H1 (cell line): ENCODE measurements around the gene SERAC1. TPM values are rescaled to one million over a fixed set of nuclear protein-coding genes. Genes with fewer than 3 reads are reported as not detected.

ENCODE experiments used
- CTCF ChIA-PET: fragments of 300-600 bp; sonication (Branson Sonifier 250); formaldehyde crosslinking; loops from one replicate; lab custom pipeline; 2021; ENCODE audit not compliant: partially characterized antibody; lab: Charles Lee
- POLR2A ChIA-PET: fragments of 300-600 bp; sonication (Branson Sonifier 250); formaldehyde crosslinking; loops from one replicate; lab custom pipeline; 2021; ENCODE audit warnings: inconsistent platforms; ENCODE audit not compliant: partially characterized antibody; lab: Charles Lee
- DNase-seq, 2 experiments: peaks; one replicate each; pipeline versions ENCODE4 v3.0.0 to v3.0.0-alpha.2; 2010 to 2022; ENCODE audit warnings: low spot score in 2 of 2, low read depth in 1 of 2, mixed read lengths in 1 of 2
- FAIRE-seq: peaks from 2 replicates; lab custom pipeline; 2011; peaks lifted over from hg19 to GRCh38; lab: Jason Lieb, UNC
- H2AFZ ChIP-seq: 2 replicates; pipeline ENCODE4 v1.8.1; 2012; ENCODE audit warnings: low read length, inconsistent platforms
- H2AK5ac ChIP-seq: 2 replicates; pipeline ENCODE4 v1.6.1; 2013; ENCODE audit warnings: low read depth, low read length
- H2BK120ac ChIP-seq: replicated peaks from 2 replicates; pipeline ENCODE3; 2013; ENCODE audit warnings: low read depth, low read length, inconsistent platforms
- H2BK12ac ChIP-seq: 2 replicates; pipeline ENCODE4 v1.6.1; 2013; ENCODE audit warnings: low read depth, low read length
- H2BK15ac ChIP-seq: 2 replicates; pipeline ENCODE4 v1.6.1; 2013; ENCODE audit warnings: low read length
- H2BK20ac ChIP-seq: 2 replicates; pipeline ENCODE4 v1.6.1; 2013; ENCODE audit warnings: low read length
- H2BK5ac ChIP-seq: 2 replicates; pipeline ENCODE4 v1.6.1; 2013; ENCODE audit warnings: low read depth, low read length
- H3K14ac ChIP-seq: 2 replicates; pipeline ENCODE4 v1.6.1; 2013; ENCODE audit warnings: inconsistent platforms; ENCODE audit not compliant: insufficient read length
- H3K18ac ChIP-seq: 2 replicates; pipeline ENCODE4 v1.6.1; 2013; ENCODE audit warnings: low read length; ENCODE audit errors: extremely low read depth
- H3K23ac ChIP-seq: 2 replicates; pipeline ENCODE4 v1.6.1; 2013; ENCODE audit warnings: inconsistent platforms; ENCODE audit not compliant: insufficient read length
- H3K23me2 ChIP-seq: 2 replicates; pipeline ENCODE4 v1.6.1; 2013; ENCODE audit warnings: low read depth, low read length
- H3K27ac ChIP-seq: 2 replicates; pipeline ENCODE4 v1.6.1; 2011; ENCODE audit warnings: low read depth, low read length, inconsistent platforms
- H3K27me3 ChIP-seq, 4 experiments: replicated peaks in 1 of 4; 1 replicate in 1 of 4; 2 replicates in 3 of 4; pipeline versions ENCODE4 v1.6.1 to v1.8.1; 2011 to 2013; ENCODE audit warnings: low read length in 3 of 4, mild to moderate bottlenecking in 3 of 4, inconsistent platforms in 2 of 4, mixed read lengths in 2 of 4, moderate library complexity in 1 of 4; ENCODE audit not compliant: control insufficient read depth in 3 of 4, insufficient read depth in 3 of 4; ENCODE audit errors: extremely low read depth in 1 of 4
- H3K36me3 ChIP-seq, 4 experiments: 2 replicates each; pipeline versions ENCODE4 v1.6.1 to v1.8.1; 2011 to 2013; ENCODE audit warnings: mild to moderate bottlenecking in 4 of 4, low read length in 3 of 4, moderate library complexity in 2 of 4, control low read depth in 1 of 4, inconsistent platforms in 1 of 4; ENCODE audit not compliant: insufficient read depth in 4 of 4, control insufficient read depth in 2 of 4
- H3K4ac ChIP-seq: replicated peaks from 2 replicates; pipeline ENCODE3; 2013; ENCODE audit warnings: low read length, low read depth, mixed read lengths, inconsistent platforms; ENCODE audit not compliant: insufficient read length
- H3K4me1 ChIP-seq, 4 experiments: replicated peaks in 1 of 4; 1 replicate in 1 of 4; 2 replicates in 3 of 4; pipeline versions ENCODE4 v1.6.1 to v1.8.1; 2011 to 2013; ENCODE audit warnings: low read length in 3 of 4, inconsistent platforms in 2 of 4, mixed read lengths in 1 of 4; ENCODE audit not compliant: insufficient read depth in 4 of 4, control insufficient read depth in 3 of 4
- H3K4me2 ChIP-seq, 2 experiments: 2 replicates each; pipeline versions ENCODE4 v1.6.1 to v1.8.1; 2011 to 2013; ENCODE audit warnings: low read depth in 2 of 2, low read length in 2 of 2, control low read depth in 1 of 2, inconsistent platforms in 1 of 2, mild to moderate bottlenecking in 1 of 2; ENCODE audit not compliant: insufficient read depth in 1 of 2
- H3K4me3 ChIP-seq, 4 experiments: fragments of 200-600, 300-600 bp in 1 of 4; sonication (generic), shearing (Covaris generic), sonication (Bioruptor Twin) in 1 of 4; 2 replicates each; pipeline versions ENCODE4 v1.5.1 to v1.8.1; 2011 to 2016; ENCODE audit warnings: low read length in 4 of 4, low read depth in 3 of 4, control low read depth in 2 of 4, inconsistent platforms in 2 of 4, mild to moderate bottlenecking in 2 of 4, mixed read lengths in 1 of 4, moderate library complexity in 1 of 4; ENCODE audit not compliant: insufficient read depth in 2 of 4; ENCODE audit errors: extremely low read depth in 1 of 4
- H3K56ac ChIP-seq: replicated peaks from 2 replicates; pipeline ENCODE3; 2013; ENCODE audit warnings: low read depth, mild to moderate bottlenecking, mixed read lengths, low read length, inconsistent platforms; ENCODE audit not compliant: insufficient read length
- H3K79me1 ChIP-seq: 2 replicates; pipeline ENCODE4 v1.6.1; 2013; ENCODE audit warnings: low read depth, low read length, control low read depth
- H3K79me2 ChIP-seq, 2 experiments: 2 replicates each; pipeline versions ENCODE4 v1.6.1 to v1.8.1; 2012 to 2013; ENCODE audit warnings: low read length in 2 of 2, mild to moderate bottlenecking in 2 of 2, inconsistent platforms in 1 of 2; ENCODE audit not compliant: insufficient read depth in 2 of 2, control insufficient read depth in 1 of 2
- H3K9ac ChIP-seq, 4 experiments: replicated peaks in 1 of 4; 1 replicate in 1 of 4; 2 replicates in 3 of 4; pipeline versions ENCODE4 v1.6.1 to v1.8.1; 2011 to 2013; ENCODE audit warnings: low read depth in 3 of 4, low read length in 3 of 4, control low read depth in 2 of 4, mild to moderate bottlenecking in 2 of 4, moderate library complexity in 2 of 4, inconsistent platforms in 1 of 4; ENCODE audit errors: extremely low read depth in 1 of 4
- H3K9me3 ChIP-seq, 2 experiments: 2 replicates each; pipeline versions ENCODE4 v1.6.1 to v1.8.1; 2012 to 2013; ENCODE audit warnings: mild to moderate bottlenecking in 2 of 2, moderate library complexity in 2 of 2, control low read depth in 1 of 2, inconsistent platforms in 1 of 2, low read depth in 1 of 2, low read length in 1 of 2, mixed read lengths in 1 of 2; ENCODE audit not compliant: insufficient read depth in 2 of 2
- H4K20me1 ChIP-seq, 2 experiments: replicated peaks in 1 of 2; 2 replicates each; pipeline versions ENCODE3 to v1.8.1; 2011 to 2013; ENCODE audit warnings: inconsistent platforms in 2 of 2, low read length in 2 of 2, mild to moderate bottlenecking in 1 of 2; ENCODE audit not compliant: insufficient read depth in 2 of 2, control insufficient read depth in 1 of 2
- H4K5ac ChIP-seq: 2 replicates; pipeline ENCODE4 v1.6.1; 2013; ENCODE audit warnings: low read length, low read depth, mixed read lengths, inconsistent platforms; ENCODE audit not compliant: insufficient read length
- H4K8ac ChIP-seq: 2 replicates; pipeline ENCODE4 v1.8.0; 2013; ENCODE audit warnings: mild to moderate bottlenecking, moderate library complexity, low read length, inconsistent platforms; ENCODE audit not compliant: insufficient read depth; ENCODE audit errors: extremely low read depth
- H4K91ac ChIP-seq: replicated peaks from 2 replicates; pipeline ENCODE3; 2013; ENCODE audit warnings: low read length, mixed read lengths, inconsistent platforms; ENCODE audit not compliant: insufficient read length
- BRCA1 ChIP-seq: IDR thresholded peaks from 2 replicates; pipeline ENCODE4 v1.6.1; 2012; ENCODE audit warnings: low read depth, low read length, improper control_type of control experiment
- CHD2 ChIP-seq: IDR thresholded peaks from 2 replicates; pipeline ENCODE4 v1.6.1; 2012; ENCODE audit warnings: low read length, improper control_type of control experiment
- CTBP2 ChIP-seq: IDR thresholded peaks from 2 replicates; pipeline ENCODE4 v1.7.0; 2011; ENCODE audit warnings: borderline replicate concordance, mild to moderate bottlenecking, moderate library complexity, mixed read lengths, low read length; ENCODE audit not compliant: insufficient read depth, insufficient read length
- EGR1 ChIP-seq: IDR thresholded peaks from 2 replicates; pipeline ENCODE4 v1.6.1; 2011; ENCODE audit warnings: low read depth, low read length, borderline replicate concordance
- FOSL1 ChIP-seq: IDR thresholded peaks from 2 replicates; pipeline ENCODE4 v1.6.1; 2011; ENCODE audit warnings: mild to moderate bottlenecking, low read depth, low read length, moderate library complexity; ENCODE audit not compliant: insufficient read depth
- GABPA ChIP-seq: IDR thresholded peaks from 2 replicates; pipeline ENCODE4 v1.6.1; 2011; ENCODE audit warnings: mild to moderate bottlenecking, low read length, moderate library complexity, borderline replicate concordance; ENCODE audit not compliant: insufficient read depth
- KDM5A ChIP-seq: fragments of 200-600 bp; IDR thresholded peaks from 2 replicates; pipeline ENCODE4 v1.7.1; 2012; ENCODE audit warnings: mild to moderate bottlenecking, low read length, inconsistent platforms, mixed read lengths
- MAFK ChIP-seq: IDR thresholded peaks from 2 replicates; pipeline ENCODE4 v1.6.1; 2012; ENCODE audit warnings: low read depth, mild to moderate bottlenecking, improper control_type of control experiment, low read length
- NRF1 ChIP-seq: IDR thresholded peaks from 2 replicates; pipeline ENCODE4 v1.6.1; 2011; ENCODE audit warnings: mild to moderate bottlenecking, low read depth, low read length, improper control_type of control experiment
- POLR2A ChIP-seq, 2 experiments: IDR thresholded peaks; 1 replicate in 1 of 2; 2 replicates in 1 of 2; pipeline ENCODE4 v1.6.1; 2011; ENCODE audit warnings: low read depth in 2 of 2, low read length in 2 of 2, mild to moderate bottlenecking in 2 of 2; ENCODE audit errors: control extremely low read depth in 1 of 2
- POLR2AphosphoS5 ChIP-seq: IDR thresholded peaks from 2 replicates; pipeline ENCODE4 v1.6.1; 2011; ENCODE audit warnings: low read depth, low read length
- RFX5 ChIP-seq: IDR thresholded peaks from 2 replicates; pipeline ENCODE4 v1.6.1; 2011; ENCODE audit warnings: low read depth, low read length, improper control_type of control experiment, borderline replicate concordance
- SIN3A ChIP-seq, 2 experiments: IDR thresholded peaks in 1 of 2; conservative IDR thresholded peaks in 1 of 2; 2 replicates each; pipeline ENCODE4 v1.6.1; 2011 to 2012; ENCODE audit warnings: low read length in 2 of 2, improper control_type of control experiment in 1 of 2, low read depth in 1 of 2, mild to moderate bottlenecking in 1 of 2
- SIX5 ChIP-seq: IDR thresholded peaks from 2 replicates; pipeline ENCODE4 v1.6.1; 2011; ENCODE audit warnings: mild to moderate bottlenecking, low read depth, low read length
- SP1 ChIP-seq: IDR thresholded peaks from 2 replicates; pipeline ENCODE4 v1.6.1; 2011; ENCODE audit warnings: low read depth, low read length
- SP4 ChIP-seq: IDR thresholded peaks from 2 replicates; pipeline ENCODE4 v1.6.1; 2012; ENCODE audit warnings: low read length, inconsistent platforms
- TAF1 ChIP-seq: IDR thresholded peaks from 2 replicates; pipeline ENCODE4 v1.6.1; 2011; ENCODE audit warnings: mild to moderate bottlenecking, low read depth, low read length
- WGBS, 2 experiments: shearing (Covaris generic) in 1 of 2; methylation state at CpG; one replicate each; pipeline versions ENCODE4 v1.1.6 to v1.1.7; 2013 to 2015; ENCODE audit warnings: low lambda C conversion rate in 2 of 2, mixed read lengths in 2 of 2, inconsistent platforms in 1 of 2, low coverage in 1 of 2, missing lambda C conversion rate in 1 of 2; ENCODE audit not compliant: insufficient replicate concordance in 2 of 2, insufficient coverage in 1 of 2, insufficient read length in 1 of 2; ENCODE audit errors: extremely low coverage in 1 of 2, missing lambda C conversion rate in 1 of 2; 5-methylcytosine and 5-hydroxymethylcytosine counted together
- polyA plus RNA-seq, 7 experiments: library from polyadenylated mRNA; depleted of rRNA in 3 of 7; stranded (reverse) in 5 of 7; unstranded in 2 of 7; fragments of >200 nt in 5 of 7; fragments of 200-250 nt in 2 of 7; gene quantifications; 1 replicate in 5 of 7; 2 replicates in 1 of 7; 4 replicates in 1 of 7; pipeline versions ENCODE4 v1.2.1 to v1.2.3, GENCODE V29; 2011 to 2013; ENCODE audit warnings: missing spikeins in 2 of 7, mixed read lengths in 2 of 7
- total RNA-seq: library from RNA; stranded (reverse); fragmentation: NEBNext Ultra II Directional; extraction: Animal tissue kit (Norgen Biotek cat#: 25700); gene quantifications from 2 replicates; pipeline ENCODE4 v1.2.1, GENCODE V29; 2021

The SERAC1 gene
- total and polyA plus RNA-seq, 2 of the 8 experiments (the other 6 are each of a cell fraction or from before 2014, with no cell fraction given), result 7.3 to 9.0 TPM

DNA sequence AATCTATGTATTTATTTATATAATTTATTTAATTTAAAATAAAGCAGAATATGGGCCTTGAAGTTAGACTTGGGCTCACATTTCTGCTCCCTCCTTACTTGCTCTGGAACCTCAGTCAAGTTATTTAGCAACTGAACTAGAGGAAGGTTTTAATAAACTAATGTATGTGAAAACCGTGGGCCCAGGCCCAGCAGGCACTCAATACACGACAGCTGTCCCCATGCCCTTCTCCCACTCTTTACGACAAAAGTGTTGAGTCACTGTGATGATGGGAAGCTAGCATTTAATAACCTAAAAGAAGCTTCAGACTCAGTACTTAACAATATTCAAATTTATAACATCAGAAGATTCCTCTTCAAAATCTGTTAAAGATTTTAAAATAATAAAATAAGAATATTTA, 46.7 kb downstream of the SERAC1 start:
- Histone ChIP-seq H3K4ac (no peak overlapping the region), H2BK15ac (no peak overlapping the region), H3K27me3 (no peaks in the 10 kb centered on the region), H3K9ac (no peak overlapping the region), H3K9me3 (no peaks in the 10 kb centered on the region), H4K5ac (no peak overlapping the region), H2BK5ac (no peak overlapping the region), H3K79me1 (no peaks in the 10 kb centered on the region), H3K18ac (no peak overlapping the region), H3K14ac (no peak overlapping the region), H3K4me3 (no peak overlapping the region), H3K36me3 (peaks cover 0 to 6% (median 0%) of the 10 kb centered on the region in 4 experiments; a peak in 3 of 8 replicates), H3K79me2 (no peaks in the 10 kb centered on the region), H4K8ac (no peak overlapping the region), H3K4me2 (no peak overlapping the region), H3K23me2 (no peaks in the 10 kb centered on the region), H3K4me1 (no peaks in the 10 kb centered on the region), H2AFZ (no peak overlapping the region), H3K27ac (no peak overlapping the region), H2BK20ac (no peak overlapping the region), H2BK12ac (no peak overlapping the region), H2BK120ac (no peak overlapping the region), H2AK5ac (no peak overlapping the region), H4K20me1 (no peaks in the 10 kb centered on the region), H4K91ac (no peak overlapping the region), H3K23ac (no peak overlapping the region), H3K56ac (no peak overlapping the region)
- ChIA-PET POLR2A (no interaction called here), CTCF (interaction anchor here (1.2 kb wide), 1 partner anchor 42 kb away, joined by 3 read pairs; no protein-coding TSS in a partner anchor)
- FAIRE-seq, result no peak
- DNase-seq, result no peak
- 60% methylated on average over 3 of the region's 3 CpGs; no CpG with 5 or more reads in 1 of the 2 experiments for WGBS, 2 experiments
- no peak for TF ChIP-seq POLR2AphosphoS5
- no peak for TF ChIP-seq RFX5
- no peak for TF ChIP-seq POLR2A (IDR thresholded peaks at IDR 0.05; ENCODE audit: control extremely low read depth in 1 of 2, low read depth in 2 of 2, low read length in 2 of 2)
- no peak for TF ChIP-seq KDM5A
- no peak for TF ChIP-seq EGR1
- no peak for TF ChIP-seq SIX5
- no peak for TF ChIP-seq MAFK
- TF ChIP-seq GABPA, result no peak
- no peak for TF ChIP-seq SP1
- no peak for TF ChIP-seq SP4
- TF ChIP-seq CHD2, result no peak
- TF ChIP-seq BRCA1, result no peak
- TF ChIP-seq SIN3A (conservative IDR thresholded peaks at IDR 0.05 in 1 of 2, IDR thresholded peaks at IDR 0.05 in 1 of 2; ENCODE audit: low read depth in 1 of 2, low read length in 2 of 2), result no peak
- no peak for TF ChIP-seq NRF1
- TF ChIP-seq TAF1, result no peak
- no peak for TF ChIP-seq FOSL1
- TF ChIP-seq CTBP2, result no peak
